ENCODE data around the gene TRUB2. TPM values are rescaled to one million over a fixed set of nuclear protein-coding genes. Genes with fewer than 3 reads are reported as not detected.

The TRUB2 gene
- polyA plus RNA-seq, 1 donor (not counting 4 experiments of a cell fraction or from before 2014, with no cell fraction given) = 17.2 TPM

- Histone ChIP-seq H3K9me3 (ENCODE audit: control insufficient read depth, low read depth, low read length) (no peaks in the 10 kb centered on the region), H3K36me3 (ENCODE audit: control insufficient read depth in 2 of 2, extremely low read depth in 1 of 2, insufficient read depth in 2 of 2, low read length in 2 of 2) (peaks cover 4 to 23% of the 10 kb centered on the region in 2 experiments), H3K4me1 (ENCODE audit: control insufficient read depth, extremely low read depth, insufficient read depth, low read length) (peaks cover 23% of the 10 kb centered on the region), H3K27ac (ENCODE audit: control insufficient read depth, insufficient read depth, low read length) (peak overlapping the region; percentile 95), H3K79me2 (ENCODE audit: control insufficient read depth, insufficient read depth, low read length) (peaks cover 36% of the 10 kb centered on the region), H2AFZ (ENCODE audit: control insufficient read depth, low read length) (peak overlapping the region; percentile 39), H4K20me1 (ENCODE audit: control insufficient read depth, extremely low read depth, insufficient read depth, low read length) (no peaks in the 10 kb centered on the region), H3K4me2 (ENCODE audit: control insufficient read depth, extremely low read depth, insufficient read depth, low read depth, low read length) (peak overlapping the region; percentile 77), H3K9me1 (ENCODE audit: control insufficient read depth, extremely low read depth, insufficient read depth, low read length) (no peaks in the 10 kb centered on the region), H3K4me3 (ENCODE audit: control insufficient read depth in 2 of 3, extremely low read depth in 1 of 3, insufficient read depth in 2 of 3, low read depth in 1 of 3, low read length in 3 of 3) (peak overlapping the region; percentile 85 to 99 (median 93)), H3K9ac (ENCODE audit: control insufficient read depth, extremely low read depth, insufficient read depth, low read length) (peak overlapping the region; percentile 94), H3K27me3 (ENCODE audit: control insufficient read depth, extremely low read depth, insufficient read depth, low read length) (no peaks in the 10 kb centered on the region)
- no peak for TF ChIP-seq CTCF (optimal IDR thresholded peaks at IDR 0.05 in 1 of 3, IDR thresholded peaks at IDR 0.05 in 1 of 3, conservative IDR thresholded peaks at IDR 0.05 in 1 of 3; ENCODE audit: extremely low read depth in 1 of 3, insufficient read depth in 2 of 3, low read length in 3 of 3)
- no peak for TF ChIP-seq EZH2 (IDR thresholded peaks at IDR 0.05; ENCODE audit: low read length)
- no peak for FAIRE-seq
- no peak for DNase-seq (ENCODE audit: low read depth, low spot score)
- dilution Hi-C loops (cut with MboI; ENCODE audit: extremely low pct_ligation_motif_present, low sequenced_read_pairs) = no loop called here
These were observed 306 bp downstream of the TRUB2 start for GRCh38 chr9:128321879-128322403.

DNA sequence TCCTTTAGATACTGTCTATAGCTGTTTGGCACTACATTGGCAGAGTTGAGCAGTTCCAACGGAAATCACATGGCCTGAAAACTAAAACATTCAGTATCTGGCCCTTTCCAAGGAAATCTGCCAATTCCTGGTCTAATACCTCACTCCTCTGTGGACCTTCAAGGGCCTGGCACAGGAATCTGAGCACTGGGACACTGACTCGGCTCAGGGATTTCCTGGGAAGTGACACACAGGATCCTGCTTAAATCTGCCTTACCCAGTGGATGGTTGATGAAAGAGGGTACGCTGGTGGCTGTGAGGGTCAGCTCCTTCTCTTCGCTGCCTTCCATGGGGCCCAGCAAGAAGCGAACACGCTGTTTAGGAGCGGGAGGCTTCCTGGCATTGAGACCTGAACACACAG lies 904 bp downstream of the TRUB2 start:
- peaks cover 23% of the 10 kb centered on the region for H3K4me1 ChIP-seq (ENCODE audit: control insufficient read depth, extremely low read depth, insufficient read depth, low read length)
- no peaks in the 10 kb centered on the region for H4K20me1 ChIP-seq (ENCODE audit: control insufficient read depth, extremely low read depth, insufficient read depth, low read length)
- peaks cover 10 to 29% of the 10 kb centered on the region in 2 experiments for H3K36me3 ChIP-seq (ENCODE audit: control insufficient read depth in 2 of 2, extremely low read depth in 1 of 2, insufficient read depth in 2 of 2, low read length in 2 of 2)
- peak overlapping the region; percentile 85 to 99 (median 93) for H3K4me3 ChIP-seq (ENCODE audit: control insufficient read depth in 2 of 3, extremely low read depth in 1 of 3, insufficient read depth in 2 of 3, low read depth in 1 of 3, low read length in 3 of 3)
- peak overlapping the region; percentile 94 for H3K9ac ChIP-seq (ENCODE audit: control insufficient read depth, extremely low read depth, insufficient read depth, low read length)
- no peak for FAIRE-seq
- H3K79me2 ChIP-seq (ENCODE audit: control insufficient read depth, insufficient read depth, low read length) = peaks cover 36% of the 10 kb centered on the region
- DNase-seq (ENCODE audit: low read depth, low spot score) = no peak
- dilution Hi-C loops (cut with MboI; ENCODE audit: extremely low pct_ligation_motif_present, low sequenced_read_pairs) = no loop called here
- no peaks in the 10 kb centered on the region for H3K9me3 ChIP-seq (ENCODE audit: control insufficient read depth, low read depth, low read length)
- no peak for TF ChIP-seq EZH2 (IDR thresholded peaks at IDR 0.05; ENCODE audit: low read length)
- TF ChIP-seq CTCF (optimal IDR thresholded peaks at IDR 0.05 in 1 of 3, IDR thresholded peaks at IDR 0.05 in 1 of 3, conservative IDR thresholded peaks at IDR 0.05 in 1 of 3; ENCODE audit: extremely low read depth in 1 of 3, insufficient read depth in 2 of 3, low read length in 3 of 3) = no peak
- H3K4me2 ChIP-seq (ENCODE audit: control insufficient read depth, extremely low read depth, insufficient read depth, low read depth, low read length) = peak overlapping the region; percentile 77
- peak overlapping the region; percentile 30 for H3K27ac ChIP-seq (ENCODE audit: control insufficient read depth, insufficient read depth, low read length)
- no peaks in the 10 kb centered on the region for H3K27me3 ChIP-seq (ENCODE audit: control insufficient read depth, extremely low read depth, insufficient read depth, low read length)
- H2AFZ ChIP-seq (ENCODE audit: control insufficient read depth, low read length) = peak overlapping the region; percentile 39
- H3K9me1 ChIP-seq (ENCODE audit: control insufficient read depth, extremely low read depth, insufficient read depth, low read length) = no peaks in the 10 kb centered on the region

Measured in keratinocyte (primary cell).